ENCODE results near the gene RBFOX2.
"Not testable (repeated sequence)": the region's sequence is repeated elsewhere in the genome, so short reads cannot be mapped to it uniquely, and the experiment has no call there.

The RBFOX2 gene

GRCh38 chr22:36002084-36002483 is 26.5 kb downstream of the RBFOX2 start:
- no peaks in the 10 kb centered on the region for H3K27me3 ChIP-seq (ENCODE audit: control insufficient read depth, insufficient read depth, low read length)
- no peaks in the 10 kb centered on the region for H3K36me3 ChIP-seq (ENCODE audit: control insufficient read depth, low read depth, low read length)
- H3K4me3 ChIP-seq (ENCODE audit: low read length): no peak overlapping the region
- H3K27ac ChIP-seq (ENCODE audit: low read length): no peak overlapping the region
- H3K9me3 ChIP-seq (ENCODE audit: control insufficient read depth, low read depth, low read length): no peaks in the 10 kb centered on the region
- peaks cover 4% of the 10 kb centered on the region for H3K4me1 ChIP-seq (ENCODE audit: control insufficient read depth, low read depth, low read length)
- no peak overlapping the region for H3K9ac ChIP-seq (ENCODE audit: low read length)

- Histone ChIP-seq H3K9ac (ENCODE audit: low read length) (no peak overlapping the region), H3K36me3 (ENCODE audit: control insufficient read depth, low read depth, low read length) (no peaks in the 10 kb centered on the region), H3K9me3 (ENCODE audit: control insufficient read depth, low read depth, low read length) (no peaks in the 10 kb centered on the region), H3K27me3 (ENCODE audit: control insufficient read depth, insufficient read depth, low read length) (no peaks in the 10 kb centered on the region), H3K4me3 (ENCODE audit: low read length) (no peak overlapping the region), H3K4me1 (ENCODE audit: control insufficient read depth, low read depth, low read length) (peaks cover 18% of the 10 kb centered on the region), H3K27ac (ENCODE audit: low read length) (no peak overlapping the region)
These were observed 29.9 kb downstream of the RBFOX2 start for GRCh38 chr22:35998748-35999147.

DNA sequence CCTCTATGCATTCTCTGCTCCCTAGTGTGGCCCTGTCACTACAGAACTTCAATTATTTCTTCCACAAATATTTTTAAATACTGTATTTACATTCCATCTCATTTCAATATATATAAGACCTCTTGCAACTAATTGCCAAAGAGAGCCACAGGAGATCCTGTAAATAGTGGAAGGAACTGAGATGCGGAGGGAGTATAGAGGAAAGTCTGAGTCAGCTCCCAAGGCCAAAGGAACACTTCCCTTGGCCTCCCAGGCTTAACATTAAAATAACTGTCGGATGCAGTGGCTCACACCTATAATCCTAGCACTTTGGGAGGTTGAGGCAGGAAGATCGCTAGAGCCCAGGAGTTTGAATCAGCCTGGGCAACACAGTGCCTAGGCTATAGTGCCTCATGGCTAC is 31.2 kb downstream of the RBFOX2 start:
- H3K27me3 ChIP-seq (ENCODE audit: control insufficient read depth, insufficient read depth, low read length): no peaks in the 10 kb centered on the region
- H3K27ac ChIP-seq (ENCODE audit: low read length): no peak overlapping the region

GRCh38 chr22:35996596-35996995 is 32.0 kb downstream of the RBFOX2 start:
- H3K9me3 ChIP-seq (ENCODE audit: control insufficient read depth, low read depth, low read length): no peaks in the 10 kb centered on the region
- no peak overlapping the region for H3K27ac ChIP-seq (ENCODE audit: low read length)
- H3K9ac ChIP-seq (ENCODE audit: low read length): no peak overlapping the region
- no peaks in the 10 kb centered on the region for H3K36me3 ChIP-seq (ENCODE audit: control insufficient read depth, low read depth, low read length)
- H3K27me3 ChIP-seq (ENCODE audit: control insufficient read depth, insufficient read depth, low read length): no peaks in the 10 kb centered on the region
- no peak overlapping the region for H3K4me3 ChIP-seq (ENCODE audit: low read length)
- peaks cover 18% of the 10 kb centered on the region for H3K4me1 ChIP-seq (ENCODE audit: control insufficient read depth, low read depth, low read length)

More for the DNA sequence above, 31.2 kb downstream of the RBFOX2 start:
- no peak overlapping the region for H3K4me3 ChIP-seq (ENCODE audit: low read length)
- no peak overlapping the region for H3K9ac ChIP-seq (ENCODE audit: low read length)
- peaks cover 18% of the 10 kb centered on the region for H3K4me1 ChIP-seq (ENCODE audit: control insufficient read depth, low read depth, low read length)
- no peaks in the 10 kb centered on the region for H3K36me3 ChIP-seq (ENCODE audit: control insufficient read depth, low read depth, low read length)
- no peaks in the 10 kb centered on the region for H3K9me3 ChIP-seq (ENCODE audit: control insufficient read depth, low read depth, low read length)

DNA sequence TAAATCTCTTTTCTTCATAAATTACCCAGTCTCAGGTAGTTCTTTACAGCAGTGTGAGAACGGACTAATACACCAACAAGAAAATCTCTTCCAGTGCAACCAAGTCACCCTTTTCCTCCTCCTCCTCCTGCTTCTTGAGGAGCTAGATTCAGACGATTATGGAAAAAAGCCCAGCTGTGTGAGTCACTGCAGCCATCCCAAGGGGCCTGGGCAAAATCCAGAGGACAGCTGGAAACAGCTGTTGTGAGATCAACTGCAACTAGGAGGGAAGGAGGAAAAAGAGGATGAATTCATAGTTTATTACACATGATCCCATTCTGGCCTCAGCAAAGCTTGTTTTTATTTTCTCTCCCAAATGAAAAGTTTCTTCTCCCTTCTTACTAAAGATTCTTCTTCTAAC is 32.9 kb downstream of the RBFOX2 start:
- H3K27ac ChIP-seq (ENCODE audit: low read length): no peak overlapping the region
- H3K4me3 ChIP-seq (ENCODE audit: low read length): no peak overlapping the region
- H3K9me3 ChIP-seq (ENCODE audit: control insufficient read depth, low read depth, low read length): no peaks in the 10 kb centered on the region
- no peaks in the 10 kb centered on the region for H3K36me3 ChIP-seq (ENCODE audit: control insufficient read depth, low read depth, low read length)
- H3K27me3 ChIP-seq (ENCODE audit: control insufficient read depth, insufficient read depth, low read length): no peaks in the 10 kb centered on the region
- no peak overlapping the region for H3K9ac ChIP-seq (ENCODE audit: low read length)
- peaks cover 18% of the 10 kb centered on the region for H3K4me1 ChIP-seq (ENCODE audit: control insufficient read depth, low read depth, low read length)

DNA sequence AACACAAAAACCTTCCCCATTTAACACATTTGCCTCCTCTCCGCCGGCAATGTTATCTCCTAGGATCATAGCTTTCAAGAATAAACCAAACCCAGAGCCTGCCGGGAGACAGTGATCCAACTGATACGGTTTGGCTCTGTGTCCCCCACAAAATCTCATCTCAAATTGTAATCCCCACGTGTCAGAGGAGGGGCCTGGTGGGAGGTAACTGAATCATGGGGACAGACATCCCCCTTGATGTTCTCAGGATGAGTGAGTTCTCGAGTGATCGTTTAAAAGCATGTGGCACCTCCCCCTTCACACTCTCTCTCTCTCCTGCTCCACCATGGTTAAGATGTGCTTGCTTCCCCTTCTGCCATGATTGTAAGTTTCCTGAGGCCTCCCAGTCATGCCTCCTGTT is 33.3 kb downstream of the RBFOX2 start:
- Histone ChIP-seq H3K4me3 (ENCODE audit: low read length) (no peak overlapping the region), H3K4me1 (ENCODE audit: control insufficient read depth, low read depth, low read length) (peaks cover 18% of the 10 kb centered on the region), H3K27me3 (ENCODE audit: control insufficient read depth, insufficient read depth, low read length) (no peaks in the 10 kb centered on the region), H3K9me3 (ENCODE audit: control insufficient read depth, low read depth, low read length) (no peaks in the 10 kb centered on the region), H3K27ac (ENCODE audit: low read length) (no peak overlapping the region), H3K9ac (ENCODE audit: low read length) (no peak overlapping the region), H3K36me3 (ENCODE audit: control insufficient read depth, low read depth, low read length) (no peaks in the 10 kb centered on the region)

DNA sequence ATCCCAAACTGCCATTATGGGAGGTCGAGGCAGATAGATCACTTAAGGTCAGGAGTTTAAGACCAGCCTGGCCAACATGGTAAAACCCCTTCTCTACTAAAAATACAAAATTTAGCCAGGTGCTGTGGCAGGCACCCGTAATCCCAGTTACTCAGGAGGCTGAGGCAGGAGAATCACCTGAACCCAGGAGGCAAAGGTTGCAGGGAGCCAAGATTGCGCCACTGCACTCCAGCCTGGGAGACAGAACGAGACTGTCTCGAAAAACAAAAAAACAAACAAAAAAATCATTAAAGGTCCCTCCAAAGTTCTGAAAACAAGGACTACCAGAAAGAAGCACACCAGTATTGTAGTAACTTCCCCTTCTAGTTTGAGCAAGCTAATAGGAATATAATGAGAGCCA is 34.9 kb downstream of the RBFOX2 start:
- not testable (repeated sequence) for H3K27me3 ChIP-seq (ENCODE audit: control insufficient read depth, insufficient read depth, low read length); H3K9me3 ChIP-seq (ENCODE audit: control insufficient read depth, low read depth, low read length)

GRCh38 chr22:35993048-35993714 is 35.4 kb downstream of the RBFOX2 start:
- no peaks in the 10 kb centered on the region for H3K9me3 ChIP-seq (ENCODE audit: control insufficient read depth, low read depth, low read length)
- no peak overlapping the region for H3K27ac ChIP-seq (ENCODE audit: low read length)
- peaks cover 18% of the 10 kb centered on the region for H3K4me1 ChIP-seq (ENCODE audit: control insufficient read depth, low read depth, low read length)
- H3K36me3 ChIP-seq (ENCODE audit: control insufficient read depth, low read depth, low read length): no peaks in the 10 kb centered on the region
- no peak overlapping the region for H3K9ac ChIP-seq (ENCODE audit: low read length)
- no peak overlapping the region for H3K4me3 ChIP-seq (ENCODE audit: low read length)
- no peaks in the 10 kb centered on the region for H3K27me3 ChIP-seq (ENCODE audit: control insufficient read depth, insufficient read depth, low read length)

More for the DNA sequence above, 34.9 kb downstream of the RBFOX2 start:
- H3K4me3 ChIP-seq (ENCODE audit: low read length); H3K36me3 ChIP-seq (ENCODE audit: control insufficient read depth, low read depth, low read length); H3K9ac ChIP-seq (ENCODE audit: low read length); H3K27ac ChIP-seq (ENCODE audit: low read length): not testable (repeated sequence)
- H3K4me1 ChIP-seq (ENCODE audit: control insufficient read depth, low read depth, low read length): peaks cover 18% of the 10 kb centered on the region

DNA sequence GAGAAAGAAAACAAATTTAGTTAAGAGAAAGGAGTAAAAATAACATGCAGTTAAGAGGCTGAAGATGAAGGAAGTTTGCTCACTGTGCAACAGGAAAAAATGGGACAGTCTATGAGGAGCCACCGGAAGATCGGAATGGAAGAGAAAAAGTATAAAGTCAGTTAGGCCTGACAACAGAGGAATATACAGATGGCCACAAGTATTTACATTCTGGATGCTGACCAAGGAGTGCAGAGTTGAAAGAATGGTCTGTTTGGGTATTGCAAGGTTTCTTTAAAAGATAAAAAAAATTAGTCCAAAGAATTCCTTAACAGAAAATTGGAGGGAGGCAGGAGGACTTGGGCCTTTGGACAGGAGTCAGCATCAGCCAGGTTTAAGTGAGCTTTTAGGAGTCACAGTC is 37.5 kb downstream of the RBFOX2 start:
- no peak overlapping the region for H3K4me3 ChIP-seq (ENCODE audit: low read length)
- H3K9me3 ChIP-seq (ENCODE audit: control insufficient read depth, low read depth, low read length): no peaks in the 10 kb centered on the region
- no peak overlapping the region for H3K27ac ChIP-seq (ENCODE audit: low read length)
- H3K36me3 ChIP-seq (ENCODE audit: control insufficient read depth, low read depth, low read length): no peaks in the 10 kb centered on the region
- no peak overlapping the region for H3K9ac ChIP-seq (ENCODE audit: low read length)
- peaks cover 20% of the 10 kb centered on the region for H3K4me1 ChIP-seq (ENCODE audit: control insufficient read depth, low read depth, low read length)
- no peaks in the 10 kb centered on the region for H3K27me3 ChIP-seq (ENCODE audit: control insufficient read depth, insufficient read depth, low read length)

DNA sequence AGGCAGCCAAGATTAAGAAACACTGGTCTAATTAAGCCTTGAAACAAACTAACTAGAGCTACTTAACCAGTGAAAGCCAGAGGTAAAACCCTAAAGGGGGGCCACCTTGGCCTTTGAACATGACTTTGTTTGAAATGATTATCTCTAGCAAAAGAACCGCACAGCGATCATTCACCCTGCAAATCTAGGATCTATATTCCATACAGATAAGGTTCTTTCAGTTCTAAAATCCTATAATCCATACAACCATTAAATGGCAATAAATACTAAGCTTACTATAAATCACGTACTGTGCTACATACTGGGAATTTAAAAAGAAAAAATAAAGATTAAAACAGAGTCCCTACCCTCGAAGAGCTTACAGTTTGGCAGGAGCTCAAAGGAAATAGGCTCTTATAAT is 40.6 kb downstream of the RBFOX2 start:
- no peaks in the 10 kb centered on the region for H3K36me3 ChIP-seq (ENCODE audit: control insufficient read depth, low read depth, low read length)
- no peak overlapping the region for H3K9ac ChIP-seq (ENCODE audit: low read length)
- no peaks in the 10 kb centered on the region for H3K9me3 ChIP-seq (ENCODE audit: control insufficient read depth, low read depth, low read length)
- H3K4me1 ChIP-seq (ENCODE audit: control insufficient read depth, low read depth, low read length): peaks cover 10% of the 10 kb centered on the region
- no peak overlapping the region for H3K27ac ChIP-seq (ENCODE audit: low read length)
- H3K27me3 ChIP-seq (ENCODE audit: control insufficient read depth, insufficient read depth, low read length): no peaks in the 10 kb centered on the region
- no peak overlapping the region for H3K4me3 ChIP-seq (ENCODE audit: low read length)

- no peaks in the 10 kb centered on the region for H3K27me3 ChIP-seq (ENCODE audit: control insufficient read depth, insufficient read depth, low read length)
- H3K9me3 ChIP-seq (ENCODE audit: control insufficient read depth, low read depth, low read length): no peaks in the 10 kb centered on the region
- H3K9ac ChIP-seq (ENCODE audit: low read length): no peak overlapping the region
- H3K4me3 ChIP-seq (ENCODE audit: low read length): no peak overlapping the region
- peaks cover 16% of the 10 kb centered on the region for H3K4me1 ChIP-seq (ENCODE audit: control insufficient read depth, low read depth, low read length)
- H3K36me3 ChIP-seq (ENCODE audit: control insufficient read depth, low read depth, low read length): no peaks in the 10 kb centered on the region
- no peak overlapping the region for H3K27ac ChIP-seq (ENCODE audit: low read length)
These were observed 41.1 kb downstream of the RBFOX2 start for GRCh38 chr22:35987487-35987886.

GRCh38 chr22:35986088-35986487 is 42.5 kb downstream of the RBFOX2 start:
- Histone ChIP-seq H3K9me3 (ENCODE audit: control insufficient read depth, low read depth, low read length) (no peaks in the 10 kb centered on the region), H3K27me3 (ENCODE audit: control insufficient read depth, insufficient read depth, low read length) (no peaks in the 10 kb centered on the region), H3K27ac (ENCODE audit: low read length) (no peak overlapping the region), H3K4me1 (ENCODE audit: control insufficient read depth, low read depth, low read length) (peaks cover 18% of the 10 kb centered on the region), H3K4me3 (ENCODE audit: low read length) (no peak overlapping the region), H3K36me3 (ENCODE audit: control insufficient read depth, low read depth, low read length) (no peaks in the 10 kb centered on the region), H3K9ac (ENCODE audit: low read length) (no peak overlapping the region)
